HG03159 (cell line): ENCODE results near the gene NPLOC4.

Experiments
- ATAC-seq: cut with Tn5 transposase; IDR thresholded peaks from one replicate; pipeline ENCODE4 v1.9.1; 2021; ENCODE audit warnings: mild to moderate bottlenecking, moderate library complexity; ENCODE audit not compliant: unreplicated experiment

The NPLOC4 gene

GRCh38 chr17:81520021-81520901, 116.7 kb downstream of the NPLOC4 start:
- ATAC-seq = no peak

GRCh38 chr17:81519284-81520020, 117.5 kb downstream of the NPLOC4 start:
- ATAC-seq = no peak

GRCh38 chr17:81518785-81519283, 118.1 kb downstream of the NPLOC4 start:
- ATAC-seq = no peak

GRCh38 chr17:81518113-81518784, 118.7 kb downstream of the NPLOC4 start:
- ATAC-seq = no peak

GRCh38 chr17:81517339-81518112, 119.4 kb downstream of the NPLOC4 start:
- peak; percentile 41 for ATAC-seq

- ATAC-seq = no peak
These were observed 119.9 kb downstream of the NPLOC4 start for GRCh38 chr17:81517009-81517338.

GRCh38 chr17:81516439-81516838, 120.5 kb downstream of the NPLOC4 start:
- no peak for ATAC-seq

GRCh38 chr17:81515530-81516041, 121.3 kb downstream of the NPLOC4 start:
- ATAC-seq = no peak

- no peak for ATAC-seq
These were observed 122.0 kb downstream of the NPLOC4 start for GRCh38 chr17:81514739-81515529.

- no peak for ATAC-seq
These were observed 122.5 kb downstream of the NPLOC4 start for GRCh38 chr17:81514489-81514738.

- ATAC-seq = no peak
These were observed 123.0 kb downstream of the NPLOC4 start for GRCh38 chr17:81513753-81514488.

GRCh38 chr17:81513372-81513752, 123.5 kb downstream of the NPLOC4 start:
- no peak for ATAC-seq

GRCh38 chr17:81512562-81513371, 124.1 kb downstream of the NPLOC4 start, which contains the start of gene ACTG1:
Gene ACTG1, minus strand, starts transcription at chr17:81512799. Its CDS starts 445 bp downstream, at chr17:81512354.
- ATAC-seq = peak; percentile 41

GRCh38 chr17:81511804-81512561, 124.9 kb downstream of the NPLOC4 start:
- peak; percentile 2 for ATAC-seq

GRCh38 chr17:81511554-81511803, 125.4 kb downstream of the NPLOC4 start:
- ATAC-seq = no peak

GRCh38 chr17:81510785-81511553, 125.9 kb downstream of the NPLOC4 start:
- no peak for ATAC-seq
